HG03066 (cell line): Measurements from ENCODE around the gene PIN4.
"Not testable (repeated sequence)": the region's sequence is repeated elsewhere in the genome, so short reads cannot be mapped to it uniquely, and the experiment has no call there.

Source experiments
- ATAC-seq: cut with Tn5 transposase; IDR thresholded peaks from one replicate; pipeline ENCODE4 v1.9.1; 2021; ENCODE audit warnings: low read depth; ENCODE audit not compliant: unreplicated experiment

The PIN4 gene

DNA sequence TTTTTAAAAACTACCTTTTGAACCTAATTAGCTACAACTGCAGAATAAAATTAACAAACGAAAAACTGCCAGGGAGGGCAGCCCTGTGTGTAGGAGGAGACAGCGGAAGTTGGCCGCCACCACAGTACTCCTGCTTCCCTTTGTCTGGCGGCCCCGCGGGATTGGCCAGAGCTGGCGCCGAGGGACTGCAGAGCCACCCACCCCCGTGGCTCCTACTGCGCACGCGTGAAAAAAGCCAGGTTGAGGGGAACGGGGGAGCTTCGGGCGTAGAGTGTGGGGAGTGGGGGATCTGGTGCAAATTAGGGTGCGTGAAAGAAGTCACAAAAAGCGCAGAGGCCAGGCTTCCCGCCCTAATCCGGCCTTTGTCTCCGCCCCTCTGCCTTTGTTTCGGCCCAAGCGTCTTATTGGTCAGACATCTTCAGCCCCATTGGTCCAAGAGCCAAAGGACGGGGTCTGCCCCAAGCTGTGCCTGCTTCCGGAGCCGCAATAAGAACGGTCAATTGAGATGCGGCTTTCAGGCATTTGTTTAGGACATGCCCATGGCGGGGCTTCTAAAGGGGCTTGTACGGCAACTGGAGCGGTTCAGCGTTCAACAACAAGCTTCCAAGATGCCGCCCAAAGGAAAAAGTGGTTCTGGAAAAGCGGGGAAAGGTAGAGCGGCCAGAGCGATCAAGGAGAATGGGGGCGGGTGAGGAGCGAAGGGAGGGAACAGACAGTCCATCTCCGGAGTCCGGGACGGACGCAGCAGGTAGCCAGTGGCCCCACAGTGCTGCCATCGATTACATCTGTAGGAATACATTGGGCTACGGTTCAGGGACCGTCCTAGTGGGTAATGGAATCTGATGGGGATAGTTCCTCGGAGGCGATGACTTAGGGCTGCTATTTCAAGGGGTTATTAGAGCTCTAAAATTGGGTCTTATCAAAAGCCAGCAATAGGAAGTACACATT is at the start of gene PIN4:
PIN4 (plus strand) TSS at position 580 of the 948 bp plus-strand sequence; CDS start at position 609, 29 bp downstream.
- peak; percentile 92 for ATAC-seq

DNA sequence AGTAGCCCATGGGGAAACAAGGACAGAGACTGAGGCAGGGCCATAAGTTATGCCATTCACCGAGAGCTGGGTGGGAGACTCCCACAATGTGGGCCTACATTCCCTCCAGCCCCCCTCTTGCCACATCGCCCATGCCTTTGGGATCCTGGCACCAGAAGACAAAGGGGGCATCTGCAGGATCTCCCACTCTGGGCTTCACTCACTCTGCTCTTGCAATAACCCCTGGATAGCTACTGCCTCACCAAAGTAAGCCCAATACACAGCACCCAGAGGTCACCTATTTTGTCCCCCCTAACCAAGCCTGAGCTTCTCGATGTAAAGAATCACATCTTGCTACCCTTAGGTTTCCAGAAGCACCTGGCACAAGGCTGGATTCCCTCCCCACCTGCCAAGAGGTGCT is 49.1 kb upstream of the PIN4 start:
- ATAC-seq: no peak

DNA sequence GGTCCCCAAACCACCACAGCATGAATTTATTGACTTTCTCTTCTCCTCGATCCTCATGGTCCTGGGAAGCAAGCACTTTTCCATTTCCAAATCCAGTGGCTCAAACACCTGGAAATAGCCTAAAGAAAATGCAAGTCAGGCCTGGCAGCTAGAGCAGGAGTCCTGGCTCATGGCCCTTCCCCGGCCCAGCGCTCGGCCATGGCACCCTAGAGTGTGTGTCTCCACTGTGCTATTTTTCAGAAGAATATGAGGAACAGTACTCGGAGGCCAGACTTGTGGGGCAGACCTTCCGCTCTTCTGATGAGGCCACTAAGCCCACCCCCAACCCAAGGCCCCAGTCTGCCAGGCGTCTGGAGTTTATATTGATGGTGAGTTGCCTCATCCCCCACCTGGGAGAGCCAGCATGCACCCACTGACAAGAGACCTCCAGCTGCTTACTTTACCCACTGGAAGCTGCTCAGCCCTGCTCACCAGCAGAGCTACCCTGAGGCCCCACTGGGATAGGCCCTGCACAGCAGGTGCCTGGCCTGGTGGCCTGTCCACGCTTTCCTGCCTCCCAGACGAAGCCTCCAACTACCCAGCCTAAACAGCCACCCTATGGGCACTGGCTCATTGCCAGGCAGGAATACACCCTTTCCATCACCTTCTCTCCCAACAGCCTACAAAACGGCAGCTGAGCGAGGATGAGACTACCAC is 47.6 kb upstream of the PIN4 start:
- no peak for ATAC-seq

DNA sequence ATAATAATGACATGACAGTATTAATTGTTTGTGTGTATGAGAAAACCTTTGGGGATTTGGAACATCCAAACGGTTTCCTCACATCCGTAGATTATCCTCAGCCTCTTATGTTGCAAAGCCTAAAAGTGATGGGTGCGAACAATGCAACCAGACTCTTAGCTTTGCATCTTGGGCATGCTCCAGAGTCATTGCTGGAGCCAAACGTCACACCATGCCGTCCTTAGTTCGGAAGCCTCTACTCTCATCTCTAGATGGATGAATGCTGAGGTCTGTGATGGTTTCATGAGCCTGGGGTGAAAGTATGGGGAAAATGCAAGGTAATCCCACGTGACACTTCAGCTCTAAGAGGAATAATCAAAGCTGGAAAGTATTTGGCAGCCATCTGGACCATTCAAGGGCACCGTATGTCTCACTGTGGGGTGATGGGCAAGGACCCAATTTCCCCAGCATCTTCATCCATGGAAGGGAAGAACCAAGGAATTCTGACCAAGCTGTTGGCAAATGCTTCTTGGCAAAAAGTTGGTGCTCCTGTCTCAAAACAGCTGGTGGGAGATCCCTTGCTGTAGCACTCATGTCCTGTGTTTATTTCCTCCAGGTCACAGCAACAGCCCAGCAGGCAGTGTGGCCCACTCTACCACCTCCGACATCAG is 43.6 kb upstream of the PIN4 start:
- ATAC-seq: no peak

DNA sequence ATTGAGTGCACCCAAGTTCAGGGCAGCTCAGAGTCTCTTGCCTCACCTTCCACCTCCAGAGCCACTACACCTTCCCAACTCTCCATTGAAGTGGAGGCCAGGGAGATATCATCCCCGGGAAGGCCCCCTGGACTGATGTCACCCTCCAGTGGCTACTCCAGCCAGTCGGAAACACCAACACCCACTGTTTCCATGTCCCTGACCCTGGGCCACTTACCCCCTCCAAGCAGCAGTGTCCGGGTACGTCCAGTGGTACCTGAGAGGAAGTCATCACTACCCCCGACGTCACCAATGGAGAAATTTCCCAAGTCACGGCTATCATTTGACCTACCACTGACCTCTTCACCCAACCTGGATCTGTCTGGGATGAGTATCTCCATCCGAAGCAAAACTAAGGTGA is 42.0 kb upstream of the PIN4 start:
- no peak for ATAC-seq

DNA sequence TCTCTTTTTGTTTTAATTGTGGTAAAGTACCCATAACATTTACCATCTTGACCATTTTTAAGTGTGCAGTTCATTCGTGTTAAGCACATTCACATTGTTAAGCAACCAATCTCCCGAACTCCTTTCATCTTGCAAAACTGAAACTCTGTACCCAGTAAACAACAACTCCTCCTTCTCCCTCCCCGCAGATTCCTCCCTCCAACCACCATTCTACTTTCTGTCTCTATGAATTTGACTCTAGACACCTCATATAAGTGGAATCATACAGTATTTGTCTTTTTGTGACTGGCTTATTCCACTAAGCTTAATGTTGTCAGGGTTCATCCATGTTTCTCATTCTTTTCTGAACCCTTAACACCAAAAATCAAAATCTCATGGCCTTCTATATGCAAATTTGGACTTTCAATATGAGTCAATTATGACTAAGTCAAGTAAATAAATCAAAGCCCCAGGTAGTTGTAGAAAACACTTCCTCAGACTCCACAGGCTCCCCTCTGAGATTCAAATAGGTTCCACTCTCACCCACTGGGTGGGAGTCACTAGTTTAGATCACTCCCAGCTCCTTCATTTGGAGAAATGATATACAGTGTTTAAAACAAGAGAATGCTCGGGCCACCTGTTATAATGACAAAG is 40.1 kb upstream of the PIN4 start:
- ATAC-seq: peak; percentile 59

DNA sequence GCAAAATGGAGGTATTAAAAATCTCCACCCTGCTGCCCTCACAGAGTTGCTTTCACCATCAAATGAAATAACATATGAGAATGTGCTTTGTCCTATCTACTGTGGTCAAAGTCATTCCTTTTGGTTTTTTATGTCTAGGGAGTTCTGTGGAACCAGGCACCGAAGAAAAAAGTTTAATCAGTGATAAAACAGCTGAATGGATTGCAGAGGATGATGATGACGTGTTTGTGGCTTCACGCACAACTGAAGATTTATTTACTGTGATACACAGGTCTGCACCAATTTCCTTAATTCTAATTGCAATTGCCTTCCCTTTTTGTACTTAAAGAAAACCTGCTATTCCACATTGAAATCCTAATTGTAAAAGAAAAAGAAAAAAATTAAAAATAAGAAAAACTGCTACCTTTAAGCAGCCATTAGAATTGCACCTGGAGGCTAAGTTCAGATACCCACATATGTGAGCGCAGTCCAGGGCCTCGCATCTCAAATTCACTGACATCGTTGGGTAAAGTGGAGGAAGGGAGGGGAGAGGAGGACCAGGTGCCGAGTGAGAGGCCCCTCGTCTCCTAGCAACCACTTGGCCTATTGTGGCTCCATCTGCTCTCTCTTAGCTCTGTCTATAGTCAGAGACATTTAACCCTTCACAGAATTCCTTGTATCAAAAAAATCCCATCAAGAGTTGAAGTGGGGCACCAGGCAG is 39.3 kb upstream of the PIN4 start:
- no peak for ATAC-seq

DNA sequence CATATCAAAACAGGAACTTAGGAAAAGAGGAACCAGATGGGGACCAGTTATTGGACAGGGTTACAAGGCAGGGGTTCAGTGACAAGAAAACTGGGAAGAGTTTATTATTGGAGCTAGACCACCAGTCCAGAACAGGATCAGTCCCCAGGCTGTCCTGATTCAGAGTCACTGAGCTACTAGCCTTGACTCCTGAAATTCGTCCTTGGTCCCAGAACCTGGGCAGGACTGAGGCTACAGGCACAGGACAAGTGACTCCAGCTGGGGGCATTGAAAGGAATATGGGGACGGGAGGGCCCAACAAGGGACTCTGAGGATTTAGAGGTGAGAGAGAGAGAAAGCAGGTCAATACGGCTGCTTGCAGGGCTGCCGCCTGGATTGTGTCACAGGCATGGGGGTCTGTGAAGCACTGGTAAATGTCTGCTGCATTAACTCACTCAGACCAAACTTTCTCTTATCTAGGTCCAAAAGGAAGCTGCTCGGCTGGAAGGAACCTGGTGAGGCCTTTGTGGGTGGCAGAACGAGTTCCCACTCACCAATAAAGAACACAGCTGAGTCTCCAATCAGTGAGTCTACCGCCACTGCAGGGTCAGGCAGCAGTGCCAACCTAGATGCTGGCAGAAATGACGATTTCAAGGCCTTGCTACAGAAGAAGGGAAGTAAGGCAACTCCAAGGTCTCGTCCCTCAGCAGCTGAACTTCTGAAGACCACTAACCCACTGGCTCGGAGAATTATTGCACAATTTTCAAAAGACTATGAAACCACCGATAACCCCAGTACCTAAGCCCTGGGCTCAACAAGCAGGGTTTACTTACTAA is 38.6 kb upstream of the PIN4 start:
- ATAC-seq: no peak

DNA sequence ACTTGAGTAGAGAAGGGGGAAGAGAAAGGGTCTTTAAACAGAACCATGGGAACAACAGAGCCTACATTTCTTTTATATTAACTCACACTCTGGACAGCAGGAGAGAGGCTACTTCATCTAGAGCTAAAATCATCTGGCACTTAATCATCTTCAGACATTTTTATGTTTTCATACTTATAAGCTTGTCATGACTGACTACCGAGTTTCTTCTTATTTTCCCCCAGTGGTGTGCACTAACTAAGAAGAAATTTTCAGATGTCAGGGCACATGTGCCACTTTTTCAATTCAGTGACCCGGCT is 38.0 kb upstream of the PIN4 start:
- no peak for ATAC-seq

DNA sequence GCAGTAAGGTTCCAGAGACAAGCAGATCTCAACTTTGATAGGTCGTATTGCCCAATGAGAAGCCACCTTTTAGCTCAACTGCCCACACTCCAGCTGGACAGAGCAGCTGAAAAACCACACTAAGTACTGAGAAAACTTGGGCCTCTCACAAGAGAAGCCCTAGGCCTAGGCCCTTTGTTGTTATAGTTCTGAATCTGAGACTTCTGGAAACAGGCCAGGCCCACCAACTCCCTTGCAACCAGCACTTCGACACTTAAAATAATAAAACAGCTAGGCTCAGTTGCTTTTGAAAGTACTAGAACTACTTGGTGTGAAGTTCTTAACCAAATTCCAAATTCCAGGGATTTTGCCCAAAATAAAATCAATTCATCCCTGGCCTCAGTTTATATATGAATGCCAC is 36.4 kb upstream of the PIN4 start:
- no peak for ATAC-seq

DNA sequence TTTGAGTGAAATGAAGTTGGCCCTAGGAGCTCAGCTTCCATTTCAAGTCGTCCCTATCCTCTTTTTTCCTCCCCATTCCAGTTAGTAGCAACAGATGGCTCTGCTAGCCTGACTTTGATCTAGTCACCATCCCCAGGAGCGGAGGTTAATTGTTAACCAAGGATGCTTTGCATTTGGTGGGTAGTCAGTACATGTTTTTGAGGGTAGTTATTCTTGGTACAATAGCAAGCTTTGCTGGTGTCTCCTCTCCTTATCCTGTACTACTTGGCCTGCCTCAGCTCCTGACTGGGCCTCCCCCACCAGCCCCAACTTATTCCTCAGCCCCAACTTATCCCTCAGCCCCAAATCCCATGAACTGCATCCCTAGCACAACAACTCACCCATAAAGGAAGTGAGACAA is 35.0 kb upstream of the PIN4 start:
- ATAC-seq: no peak

DNA sequence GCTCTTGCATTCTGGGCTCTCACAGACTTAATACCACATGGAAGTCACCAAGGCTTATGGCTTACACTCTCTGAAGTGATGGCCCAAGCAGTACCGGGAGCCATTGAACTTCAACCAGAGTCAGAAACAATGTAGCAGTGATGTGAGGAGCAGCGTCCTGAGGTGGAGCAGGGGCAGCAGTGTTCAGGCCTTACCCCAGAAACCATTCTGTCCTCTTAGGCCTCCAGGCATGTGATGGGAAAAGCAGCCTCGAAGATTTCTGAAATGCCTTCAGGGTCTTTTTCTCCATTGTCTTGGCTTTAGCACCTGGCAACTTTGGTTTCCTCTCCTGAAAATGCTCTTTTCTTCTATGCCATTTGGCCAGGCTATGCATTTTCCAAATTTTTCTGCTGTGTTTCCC is 22.8 kb upstream of the PIN4 start:
- no peak for ATAC-seq

DNA sequence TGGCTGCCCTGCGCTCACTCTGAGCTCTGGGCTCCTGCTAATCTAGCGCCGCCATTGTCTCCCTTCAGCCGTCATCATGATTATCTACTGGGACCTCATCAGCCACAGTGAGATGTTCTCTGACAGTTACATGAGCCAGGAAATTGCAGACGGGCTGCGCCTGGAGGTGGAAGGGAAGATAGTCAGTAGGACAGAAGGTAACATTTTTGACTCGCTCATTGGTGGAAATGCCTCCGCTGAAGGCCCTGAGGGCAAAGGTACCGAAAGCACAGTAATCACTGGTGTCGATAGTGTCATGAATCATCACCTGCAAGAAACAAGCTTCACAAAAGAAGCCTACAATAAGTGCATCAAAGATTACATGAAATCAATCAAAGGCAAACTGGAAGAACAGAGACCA is 21.8 kb upstream of the PIN4 start:
- ATAC-seq: no peak

DNA sequence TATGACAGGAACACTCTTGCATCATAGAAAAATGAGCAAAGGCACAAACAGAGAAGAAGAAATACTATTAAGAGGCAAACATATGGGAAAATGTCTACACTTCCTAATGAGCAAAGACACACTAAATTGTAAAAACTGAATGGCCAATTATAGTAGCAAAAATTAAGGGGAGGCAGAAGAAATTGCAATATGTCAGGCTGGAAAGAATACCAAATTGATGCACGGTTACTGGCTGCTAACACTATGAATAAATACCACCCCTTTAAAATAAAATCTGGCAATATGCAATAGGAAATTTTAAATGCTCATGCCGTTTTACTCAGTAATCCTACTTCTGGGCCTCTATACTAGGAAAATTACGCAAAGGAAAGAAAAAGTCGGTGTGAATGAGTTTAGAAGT is 16.0 kb upstream of the PIN4 start:
- no peak for ATAC-seq

DNA sequence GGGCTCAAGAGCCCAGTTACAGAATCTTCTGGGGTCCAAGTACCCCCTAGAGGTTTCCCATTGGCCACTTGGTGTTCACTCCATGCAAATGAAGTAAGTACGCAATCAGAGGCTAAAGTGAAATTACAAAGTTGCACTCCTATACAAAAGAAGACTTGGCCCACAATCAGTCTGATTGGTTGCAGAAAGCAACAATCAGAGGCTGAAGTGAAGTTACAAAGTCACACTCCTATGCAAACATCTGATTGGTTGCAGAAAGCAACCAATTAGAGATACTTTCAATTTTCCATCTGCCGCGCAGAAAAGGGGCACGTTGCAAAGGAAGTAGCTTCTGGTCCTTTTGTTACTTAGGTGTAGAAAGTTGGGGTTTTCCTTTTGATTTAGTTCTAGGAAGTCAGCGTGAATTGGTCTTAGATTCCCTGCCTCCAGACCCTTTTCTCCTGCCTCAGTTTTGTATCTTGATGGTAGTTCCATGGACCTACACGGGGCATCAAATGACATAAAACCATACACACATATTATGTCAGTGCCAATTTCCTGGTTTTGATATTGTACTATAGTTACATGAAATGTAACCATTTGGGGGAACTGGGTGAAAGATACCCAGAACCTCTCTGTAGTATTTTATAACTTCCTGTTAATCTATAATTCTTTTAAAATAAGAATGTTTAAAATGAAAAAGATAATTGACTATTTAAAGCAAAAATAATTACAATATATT is 12.4 kb upstream of the PIN4 start:
- no peak for ATAC-seq

DNA sequence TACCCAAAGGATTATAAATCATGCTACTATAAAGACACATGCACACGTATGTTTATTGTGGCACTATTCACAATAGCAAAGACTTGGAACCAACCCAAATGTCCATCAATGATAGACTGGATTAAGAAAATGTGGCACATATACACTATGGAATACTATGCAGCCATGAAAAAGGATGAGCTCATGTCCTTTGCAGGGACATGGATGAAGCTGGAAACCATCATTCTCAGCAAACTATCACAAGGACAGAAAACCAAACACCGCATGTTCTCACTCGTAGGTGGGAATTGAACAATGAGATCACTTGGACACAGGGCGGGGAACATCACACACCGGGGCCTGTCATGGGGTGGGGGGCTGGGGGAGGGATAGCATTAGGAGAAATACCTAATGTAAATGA is 5.3 kb upstream of the PIN4 start:
- not testable (repeated sequence) for ATAC-seq

DNA sequence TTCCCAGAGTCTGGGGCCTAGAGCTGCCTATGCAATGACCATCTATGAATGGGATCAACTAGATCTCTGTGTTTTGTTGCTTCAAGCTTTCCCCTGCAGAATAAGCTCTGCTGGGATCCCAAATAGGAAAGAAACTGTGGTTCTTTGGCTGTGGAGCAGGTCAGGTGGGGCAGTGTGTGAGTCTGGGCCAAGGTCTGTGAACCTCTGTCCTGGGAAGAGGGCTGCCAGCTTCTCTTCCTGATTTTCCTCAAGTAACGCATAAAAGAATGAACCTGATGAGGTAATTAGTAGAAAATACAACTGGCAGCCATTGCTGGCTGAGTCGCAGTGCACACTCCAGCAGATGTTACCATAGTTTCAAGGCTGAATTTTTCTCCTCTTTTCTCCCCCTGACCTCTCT is 4.6 kb upstream of the PIN4 start:
- no peak for ATAC-seq

DNA sequence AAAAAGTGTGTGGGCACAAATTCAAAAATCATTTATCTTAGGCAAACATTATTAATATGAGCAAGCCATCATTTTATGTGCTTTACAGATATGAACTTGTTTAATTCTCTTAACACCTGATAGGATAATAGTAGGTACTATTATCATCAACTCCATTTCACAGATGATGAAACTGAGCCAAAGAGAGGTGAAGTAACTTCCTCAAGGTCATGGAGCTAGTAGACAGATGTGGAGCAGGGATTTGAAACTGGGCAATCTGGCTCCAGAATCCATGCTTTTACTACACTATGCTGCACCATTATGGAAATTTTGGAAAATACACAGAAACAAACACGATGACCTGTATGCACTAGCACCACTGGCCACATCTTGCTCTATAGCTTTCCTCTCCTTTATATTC is 1.0 kb upstream of the PIN4 start:
- no peak for ATAC-seq

DNA sequence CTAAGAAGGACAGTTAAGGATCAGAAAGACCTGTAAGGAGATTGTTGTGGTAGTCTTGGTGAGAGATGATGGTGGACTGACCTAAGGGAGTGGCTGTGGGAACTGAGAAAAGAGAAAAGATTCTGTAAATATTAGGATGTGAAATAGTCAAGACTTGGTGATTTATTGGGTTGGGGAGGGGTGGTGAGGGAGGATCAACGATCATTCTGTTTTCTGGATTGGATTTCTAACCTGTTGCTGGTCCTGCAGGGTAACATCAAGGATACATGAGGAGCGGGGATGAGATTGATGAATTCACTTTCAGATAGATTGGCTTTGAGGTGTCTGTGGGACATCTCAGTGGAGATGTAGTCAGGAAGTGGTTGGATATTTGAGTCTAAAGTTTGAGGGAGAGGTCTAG is 1.4 kb downstream of the PIN4 start:
- no peak for ATAC-seq
